HEK293T (cell line): ENCODE results near the gene MGAT4A.

Experiments
- NFRKB ChIP-seq: fragments of 450-650 bp; IDR thresholded peaks from 2 replicates; pipeline ENCODE4 v1.6.1; 2016; ENCODE audit warnings: mild to moderate bottlenecking, moderate library complexity
- SP1 ChIP-seq: fragments of 450-650 bp; IDR thresholded peaks from 2 replicates; pipeline ENCODE4 v1.6.1; 2017

DNA sequence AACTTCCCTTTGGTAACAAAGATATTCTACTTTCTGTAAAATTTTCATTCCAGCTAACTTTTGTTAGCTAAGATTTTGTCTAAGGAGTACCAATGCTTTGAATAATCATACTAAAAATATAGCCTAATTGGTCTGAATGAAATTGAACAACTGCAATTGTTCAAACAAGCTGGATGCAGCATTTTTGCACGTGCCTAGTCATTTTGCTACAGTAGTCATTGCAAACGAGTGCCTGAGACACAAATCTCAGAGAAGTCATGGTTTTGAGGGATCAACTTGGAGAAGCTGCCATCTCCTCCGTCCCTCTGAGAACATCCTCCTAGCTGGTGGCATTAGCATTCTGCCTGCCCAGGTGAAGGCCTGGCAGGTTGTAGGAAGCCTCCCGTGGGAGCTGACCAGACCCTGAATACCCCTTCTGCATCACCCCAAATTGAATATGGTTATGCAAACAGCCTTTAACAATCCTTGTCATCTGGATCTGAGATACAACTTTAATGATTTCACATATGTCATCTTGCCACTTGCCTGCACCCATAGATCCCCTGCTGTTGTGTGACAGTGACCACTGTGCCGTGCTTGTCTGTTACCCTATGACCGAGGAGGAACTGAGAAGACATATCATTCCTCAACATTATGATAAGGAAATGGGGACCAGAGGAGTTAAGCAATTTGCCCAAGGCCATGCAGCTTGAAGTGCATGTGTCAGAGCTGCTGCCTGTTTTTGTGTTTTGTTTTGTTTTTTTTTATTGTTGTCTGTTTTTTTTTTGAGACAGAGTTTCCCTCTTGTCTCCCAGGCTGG lies 29.1 kb upstream of the MGAT4A start:
- TF ChIP-seq SP1 (no peak), NFRKB (no peak)
